Calu3 (cell line): ENCODE measurements around the gene SLC33A1. TPM values are rescaled to one million over a fixed set of nuclear protein-coding genes. Genes with fewer than 3 reads are reported as not detected.

Source experiments
- BruUV-seq: library from RNA; stranded (reverse); fragments of 400-500 nt; replicated peaks from 2 replicates; lab custom pipeline; 2021; lab: Mats Ljungman, UMichigan
- CTCF ChIA-PET: fragments of 300-600 bp; sonication (Branson Sonifier 250); formaldehyde crosslinking; loops from one replicate; lab custom pipeline; 2022; ENCODE audit warnings: antibody characterized with exemption; lab: Charles Lee
- DNase-seq: peaks from one replicate; pipeline ENCODE4 v3.0.0; 2022
- H3K27ac Mint-ChIP-seq: one replicate; pipeline ENCODE4 v1.8.0; 2022; ENCODE audit warnings: mixed read lengths; ENCODE audit not compliant: unreplicated experiment
- H3K27me3 Mint-ChIP-seq: one replicate; pipeline ENCODE4 v1.8.0; 2022; ENCODE audit warnings: mixed read lengths; ENCODE audit not compliant: unreplicated experiment
- H3K36me3 Mint-ChIP-seq: one replicate; pipeline ENCODE4 v1.8.0; 2022; ENCODE audit warnings: mild to moderate bottlenecking, moderate library complexity, mixed read lengths; ENCODE audit not compliant: insufficient read depth, unreplicated experiment
- H3K4me1 Mint-ChIP-seq: one replicate; pipeline ENCODE4 v1.8.0; 2022; ENCODE audit warnings: mild to moderate bottlenecking, low read depth, mixed read lengths; ENCODE audit not compliant: unreplicated experiment
- H3K4me3 Mint-ChIP-seq: one replicate; pipeline ENCODE4 v1.8.0; 2022; ENCODE audit warnings: mild to moderate bottlenecking, low read depth, moderate library complexity, mixed read lengths; ENCODE audit not compliant: unreplicated experiment
- H3K9me3 Mint-ChIP-seq: one replicate; pipeline ENCODE4 v1.8.0; 2022; ENCODE audit warnings: low read depth, mixed read lengths; ENCODE audit not compliant: unreplicated experiment
- intact Hi-C: fragments of 100-400 bp; cut with micrococcal nuclease; formaldehyde crosslinking; loops from one replicate; pipeline ENCODE4 v1.10.0; 2022; ENCODE audit not compliant: unreplicated experiment
- total RNA-seq: library from RNA; stranded (reverse); gene quantifications from 2 replicates; pipeline ENCODE4 v1.2.3, GENCODE V29; 2022
- TF ChIP-seq, protein P1 (sequence below): fragments of 200-600 bp; IDR thresholded peaks from one replicate; pipeline ENCODE4 v1.8.0; 2022; ENCODE audit warnings: antibody characterized with exemption; ENCODE audit not compliant: unreplicated experiment

SLC33A1 gene
- total RNA-seq, 1 experiment from 2014 or later = 72.0 TPM

DNA sequence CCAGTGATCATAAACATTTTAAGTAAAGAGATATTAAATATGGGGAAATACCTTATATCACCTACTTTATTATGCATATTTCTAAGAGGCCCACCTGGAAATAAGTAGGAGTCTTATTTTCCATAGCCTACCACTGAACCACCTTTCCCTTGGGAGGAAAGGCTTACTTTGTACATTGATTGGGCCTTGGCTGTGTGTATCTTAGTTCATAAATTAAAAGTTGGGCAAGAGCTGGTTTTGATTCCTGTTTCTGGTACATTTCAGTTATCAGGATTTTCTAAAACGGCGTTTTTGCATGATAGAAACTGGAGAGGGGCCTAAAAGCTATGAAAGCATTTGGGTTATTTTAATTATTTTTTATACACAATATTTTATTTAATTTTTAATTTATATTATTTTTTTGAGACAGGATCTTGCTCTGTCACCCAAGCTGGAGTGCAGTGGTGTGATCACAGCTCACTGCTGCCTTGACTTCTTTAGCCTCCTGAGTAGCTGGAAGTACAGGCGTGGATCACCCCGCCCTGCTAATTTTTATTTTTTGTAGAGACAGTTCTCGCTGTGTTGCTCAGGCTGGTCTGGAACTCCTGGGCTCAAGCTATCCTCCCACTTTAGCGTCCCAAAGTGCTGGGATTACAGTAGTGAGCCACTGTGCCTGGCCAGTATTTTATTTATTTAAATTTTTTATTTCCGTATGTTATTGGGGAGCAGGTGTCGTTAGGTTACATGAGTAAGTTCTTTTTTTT is 18.8 kb upstream of the SLC33A1 start:
- BruUV-seq = no TSS peak

DNA sequence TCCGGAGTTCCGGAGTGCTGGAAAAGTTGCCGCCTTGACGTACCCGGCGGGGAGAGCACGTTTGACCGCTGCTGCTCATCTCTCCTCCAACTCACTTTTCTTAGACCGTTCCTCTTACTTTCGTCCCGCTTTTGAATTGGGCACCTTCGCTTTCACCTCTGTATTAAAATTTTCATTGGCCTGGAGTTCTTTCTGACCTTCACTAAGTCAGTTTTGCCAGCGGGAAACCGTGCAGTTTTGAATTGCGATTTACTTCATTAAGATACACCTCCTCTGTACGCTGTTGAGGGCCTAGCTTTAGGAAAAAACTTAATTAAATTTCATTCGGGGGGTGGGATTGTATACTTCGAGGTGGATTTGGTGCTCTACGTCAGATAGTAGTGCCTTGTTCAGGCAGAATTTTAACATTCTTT is 17.5 kb upstream of the SLC33A1 start:
- CTCF ChIA-PET = interaction anchor here (2.2 to 3.4 kb wide), 2 partner anchors 18 to 66 kb away, joined by 10 to 16 read pairs; partner anchors contain the start of genes C3orf33 and SLC33A1
- BruUV-seq = no TSS peak

More for the DNA sequence above, 18.8 kb upstream of the SLC33A1 start:
- CTCF ChIA-PET = interaction anchor here (0.7 kb wide), 1 partner anchor 123 kb away, joined by 3 read pairs; no protein-coding TSS in a partner anchor
- Mint-ChIP-seq H3K27ac (peak overlapping the region; percentile 86), H3K27me3 (no peaks in the 10 kb centered on the region), H3K9me3 (no peaks in the 10 kb centered on the region), H3K4me3 (peak overlapping the region; percentile 97), H3K36me3 (peaks cover 45% of the 10 kb centered on the region), H3K4me1 (peaks cover 61% of the 10 kb centered on the region)
- DNase-seq = no peak
- TF ChIP-seq, protein P1, sequence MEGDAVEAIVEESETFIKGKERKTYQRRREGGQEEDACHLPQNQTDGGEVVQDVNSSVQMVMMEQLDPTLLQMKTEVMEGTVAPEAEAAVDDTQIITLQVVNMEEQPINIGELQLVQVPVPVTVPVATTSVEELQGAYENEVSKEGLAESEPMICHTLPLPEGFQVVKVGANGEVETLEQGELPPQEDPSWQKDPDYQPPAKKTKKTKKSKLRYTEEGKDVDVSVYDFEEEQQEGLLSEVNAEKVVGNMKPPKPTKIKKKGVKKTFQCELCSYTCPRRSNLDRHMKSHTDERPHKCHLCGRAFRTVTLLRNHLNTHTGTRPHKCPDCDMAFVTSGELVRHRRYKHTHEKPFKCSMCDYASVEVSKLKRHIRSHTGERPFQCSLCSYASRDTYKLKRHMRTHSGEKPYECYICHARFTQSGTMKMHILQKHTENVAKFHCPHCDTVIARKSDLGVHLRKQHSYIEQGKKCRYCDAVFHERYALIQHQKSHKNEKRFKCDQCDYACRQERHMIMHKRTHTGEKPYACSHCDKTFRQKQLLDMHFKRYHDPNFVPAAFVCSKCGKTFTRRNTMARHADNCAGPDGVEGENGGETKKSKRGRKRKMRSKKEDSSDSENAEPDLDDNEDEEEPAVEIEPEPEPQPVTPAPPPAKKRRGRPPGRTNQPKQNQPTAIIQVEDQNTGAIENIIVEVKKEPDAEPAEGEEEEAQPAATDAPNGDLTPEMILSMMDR = no peak
- intact Hi-C loops = loop anchor here (5.0 kb wide), 2 partner anchors 131 to 316 kb away; no protein-coding TSS in a partner anchor

GRCh38 chr3:155870945-155871745 is 16.9 kb upstream of the SLC33A1 start:
- H3K27me3 Mint-ChIP-seq = no peaks in the 10 kb centered on the region
- peaks cover 39% of the 10 kb centered on the region for H3K36me3 Mint-ChIP-seq
- H3K9me3 Mint-ChIP-seq = no peaks in the 10 kb centered on the region
- CTCF ChIA-PET = interaction anchor here (0.5 to 3.4 kb wide), 4 partner anchors 10 to 65 kb away, joined by 4 to 16 read pairs (median 8); partner anchors contain the start of genes C3orf33 and SLC33A1
- peaks cover 46% of the 10 kb centered on the region for H3K4me1 Mint-ChIP-seq
- peak overlapping the region; percentile 97 for H3K4me3 Mint-ChIP-seq
- no TSS peak for BruUV-seq
- TF ChIP-seq, protein P1 = no peak
- H3K27ac Mint-ChIP-seq = peak overlapping the region; percentile 86
- peak; percentile 70 for DNase-seq
- intact Hi-C loops = loop anchor here (5.0 kb wide), 2 partner anchors 129 to 314 kb away; no protein-coding TSS in a partner anchor

More for the DNA sequence above, 17.5 kb upstream of the SLC33A1 start:
- Mint-ChIP-seq H3K4me3 (peak overlapping the region; percentile 97), H3K36me3 (peaks cover 39% of the 10 kb centered on the region), H3K4me1 (peaks cover 50% of the 10 kb centered on the region), H3K27ac (peak overlapping the region; percentile 86), H3K27me3 (no peaks in the 10 kb centered on the region), H3K9me3 (no peaks in the 10 kb centered on the region)
- TF ChIP-seq, protein P1 = no peak
- intact Hi-C loops = loop anchor here (5.0 kb wide), 2 partner anchors 129 to 314 kb away; no protein-coding TSS in a partner anchor
- DNase-seq = no peak
